GM12878 (cell line): ENCODE data around the gene CNOT2. TPM values are rescaled to one million over a fixed set of nuclear protein-coding genes. Genes with fewer than 3 reads are reported as not detected.

ENCODE experiments used
- ATAC-seq: fragments of 200-7000 bp; cut with Tn5 transposase; 3 replicates; pipeline ENCODE4 v1.9.1; 2020; ENCODE audit warnings: mild to moderate bottlenecking, moderate library complexity
- BruUV-seq: library from RNA; stranded (reverse); fragments of 400-500 nt; replicated peaks from 2 replicates; lab custom pipeline; 2021; lab: Mats Ljungman, UMichigan
- CTCF ChIA-PET: fragments of 300-600 bp; sonication (Branson Sonifier 250); formaldehyde crosslinking; extraction: SDS; loops from one replicate; lab custom pipeline; 2021; ENCODE audit warnings: inconsistent platforms; lab: Yijun Ruan, JAX
- POLR2A ChIA-PET: fragments of 350-600 bp; formaldehyde crosslinking; extraction: SDS; loops from one replicate; lab custom pipeline; 2021; ENCODE audit warnings: inconsistent platforms; lab: Charles Lee
- RAD21 ChIA-PET: fragments of 300-600 bp; sonication (Branson Sonifier 250); formaldehyde crosslinking; loops from one replicate; lab custom pipeline; 2023; ENCODE audit warnings: antibody characterized with exemption; ENCODE audit not compliant: unreplicated experiment; lab: Charles Lee
- SMC1A ChIA-PET: fragments of 300-600 bp; sonication (Branson Sonifier 250); formaldehyde crosslinking; loops from one replicate; lab custom pipeline; 2023; ENCODE audit not compliant: unreplicated experiment, uncharacterized antibody; lab: Charles Lee
- DNase-seq: peaks from one replicate; pipeline ENCODE4 v3.0.0-alpha.2; 2011; ENCODE audit warnings: low read depth, low spot score
- FAIRE-seq: peaks from 3 replicates; lab custom pipeline; 2011; peaks lifted over from hg19 to GRCh38; lab: Jason Lieb, UNC
- H2AFZ ChIP-seq: 2 replicates; pipeline ENCODE4 v1.6.0; 2011; ENCODE audit warnings: low read depth, low read length, control low read depth; ENCODE audit not compliant: control insufficient read depth
- H3K27ac ChIP-seq: 2 replicates; pipeline ENCODE4 v1.5.1; 2011; ENCODE audit warnings: control low read depth; ENCODE audit not compliant: control insufficient read depth, insufficient read depth
- H3K27me3 ChIP-seq, 2 experiments: replicated peaks in 1 of 2; 2 replicates each; pipeline versions ENCODE4 v1.6.0 to v1.6.1; 2011; ENCODE audit warnings: low read length in 1 of 2; ENCODE audit not compliant: control insufficient read depth in 2 of 2, insufficient read depth in 2 of 2
- H3K36me3 ChIP-seq, 2 experiments: 2 replicates each; pipeline ENCODE4 v1.5.1; 2011; ENCODE audit warnings: low read length in 1 of 2; ENCODE audit not compliant: control insufficient read depth in 2 of 2, insufficient read depth in 2 of 2
- H3K4me1 ChIP-seq: 2 replicates; pipeline ENCODE4 v1.6.1; 2011; ENCODE audit warnings: mild to moderate bottlenecking, low read length, moderate library complexity, mixed read lengths; ENCODE audit not compliant: control insufficient read depth, insufficient read depth
- H3K4me2 ChIP-seq: 2 replicates; pipeline ENCODE4 v1.6.0; 2011; ENCODE audit warnings: control low read depth; ENCODE audit not compliant: control insufficient read depth, insufficient read depth
- H3K4me3 ChIP-seq: fragments of 200-600 bp; sonication (generic); 2 replicates; pipeline ENCODE4 v1.5.1; 2016
- H3K79me2 ChIP-seq: 2 replicates; pipeline ENCODE4 v1.6.0; 2011; ENCODE audit warnings: low read length; ENCODE audit not compliant: control insufficient read depth, insufficient read depth
- H3K9ac ChIP-seq: 2 replicates; pipeline ENCODE4 v1.8.0; 2011; ENCODE audit warnings: low read length, control low read depth, mixed read lengths; ENCODE audit not compliant: control insufficient read depth, insufficient read depth
- H3K9me3 ChIP-seq: replicated peaks from 3 replicates; pipeline ENCODE4 v1.5.1; 2011; ENCODE audit warnings: mild to moderate bottlenecking, low read length; ENCODE audit not compliant: control insufficient read depth, insufficient read depth
- H4K20me1 ChIP-seq: 2 replicates; pipeline ENCODE4 v1.6.0; 2011; ENCODE audit not compliant: control insufficient read depth, insufficient read depth
- BRCA1 ChIP-seq: IDR thresholded peaks from 2 replicates; pipeline ENCODE4 v1.6.1; 2011; ENCODE audit warnings: low read depth, low read length, improper control_type of control experiment
- CBFB ChIP-seq: IDR thresholded peaks from 2 replicates; pipeline ENCODE4 v1.6.1; 2016; ENCODE audit warnings: antibody characterized with exemption, low read depth
- HDAC2 ChIP-seq: fragments of 200-600 bp; sonication (generic); IDR thresholded peaks from 2 replicates; pipeline ENCODE4 v1.6.1; 2017
- PML ChIP-seq: IDR thresholded peaks from 2 replicates; pipeline ENCODE4 v1.6.1; 2012; ENCODE audit warnings: low read length, inconsistent platforms
- SMAD5 ChIP-seq: IDR thresholded peaks from 2 replicates; pipeline ENCODE4 v1.6.1; 2016; ENCODE audit warnings: antibody characterized with exemption, low read depth
- SMARCA5 ChIP-seq: fragments of 450-650 bp; IDR thresholded peaks from 2 replicates; pipeline ENCODE4 v1.6.1; 2017; ENCODE audit warnings: mild to moderate bottlenecking
- SREBF1 ChIP-seq: IDR thresholded peaks from 2 replicates; pipeline ENCODE4 v1.6.1; 2012; ENCODE audit warnings: mild to moderate bottlenecking, low read length
- SREBF2 ChIP-seq: IDR thresholded peaks from 2 replicates; pipeline ENCODE4 v1.6.1; 2012; ENCODE audit warnings: mild to moderate bottlenecking, low read length
- WRNIP1 ChIP-seq: IDR thresholded peaks from 2 replicates; pipeline ENCODE4 v1.6.1; 2011; ENCODE audit warnings: low read depth, low read length, improper control_type of control experiment, borderline replicate concordance
- ZNF207 ChIP-seq: fragments of 450-650 bp; IDR thresholded peaks from 2 replicates; pipeline ENCODE4 v1.6.1; 2014; ENCODE audit warnings: antibody characterized with exemption, mild to moderate bottlenecking, borderline replicate concordance
- in situ Hi-C: fragments of 300-500 bp; cut with MboI; formaldehyde crosslinking; loops from 9 replicates; pipeline ENCODE4 v1.14.3; 2018; ENCODE audit warnings: mixed read lengths
- intact Hi-C: fragments of 100-400 bp; cut with micrococcal nuclease; formaldehyde crosslinking; loops from one replicate; pipeline ENCODE4 v1.14.2; 2022; ENCODE audit not compliant: unreplicated experiment
- polyA plus RNA-seq, 11 experiments: library from polyadenylated mRNA; depleted of rRNA in 4 of 11; unstranded in 6 of 11; stranded (reverse) in 5 of 11; fragments of >200 nt; fragmentation: Nextera tagmentation in 4 of 11; fragmentation: Illumina TruSeq in 1 of 11; extraction: Ambion mirVana in 4 of 11; extraction: Trizol in 1 of 11; gene quantifications; 1 replicate in 1 of 11; 2 replicates in 10 of 11; pipeline versions ENCODE4 v1.2.1 to v1.2.3, GENCODE V29; 2011 to 2016; ENCODE audit warnings: inconsistent platforms in 2 of 11, missing spikeins in 2 of 11, low read depth in 1 of 11
- total RNA-seq, 4 experiments: library from RNA; depleted of rRNA in 3 of 4; stranded (reverse); fragments of >200 nt in 3 of 4; fragmentation: Illumina TruSeq in 1 of 4; extraction: Trizol in 1 of 4; gene quantifications; 2 replicates each; pipeline versions ENCODE4 v1.2.1 to v1.2.3, GENCODE V29; 2013 to 2021
- TF ChIP-seq, protein P1 (sequence below): IDR thresholded peaks from 2 replicates; pipeline ENCODE4 v1.6.1; 2011; ENCODE audit warnings: borderline replicate concordance, low read depth, mild to moderate bottlenecking, moderate library complexity, mixed read lengths, low read length; ENCODE audit not compliant: insufficient read depth; ENCODE audit errors: extremely low read length

CNOT2 gene
- total and polyA plus RNA-seq, 10 of the 15 experiments (the other 5 are each of a cell fraction or from before 2014, with no cell fraction given): 37.9 to 127 (median 82.4) TPM

DNA sequence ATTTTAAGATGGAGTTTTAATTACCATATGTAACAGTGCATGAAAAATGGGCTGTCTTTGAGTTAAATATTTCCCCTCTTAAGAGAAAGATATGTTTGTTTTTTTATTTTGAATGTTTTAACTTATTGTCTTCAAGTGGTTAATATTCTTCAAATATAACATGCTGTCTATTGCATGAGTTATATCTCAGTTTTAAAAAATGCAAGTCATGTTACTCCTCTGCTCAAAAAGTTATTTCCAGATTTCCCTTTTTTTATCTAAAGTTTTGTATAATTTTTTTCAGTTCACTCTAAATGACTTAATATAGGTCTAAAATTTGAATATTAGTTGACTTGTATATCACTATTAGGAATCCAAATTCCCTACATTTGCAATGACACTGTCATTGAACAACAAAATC is 117.0 kb downstream of the CNOT2 start:
- ChIA-PET SMC1A (no interaction called here), POLR2A (no interaction called here), RAD21 (no interaction called here), CTCF (no interaction called here)
- Histone ChIP-seq H3K9me3 (no peaks in the 10 kb centered on the region), H4K20me1 (no peaks in the 10 kb centered on the region), H3K9ac (no peak overlapping the region), H3K36me3 (no peaks in the 10 kb centered on the region), H2AFZ (no peak overlapping the region), H3K27ac (no peak overlapping the region), H3K4me2 (no peak overlapping the region), H3K27me3 (peaks cover 0 to 7% of the 10 kb centered on the region in 2 experiments; a peak in 2 of 4 replicates), H3K79me2 (no peaks in the 10 kb centered on the region), H3K4me3 (no peak overlapping the region), H3K4me1 (peaks cover 6% of the 10 kb centered on the region)
- FAIRE-seq (no peak), DNase-seq (no peak), ATAC-seq (no peak)
- TF ChIP-seq, protein P1, sequence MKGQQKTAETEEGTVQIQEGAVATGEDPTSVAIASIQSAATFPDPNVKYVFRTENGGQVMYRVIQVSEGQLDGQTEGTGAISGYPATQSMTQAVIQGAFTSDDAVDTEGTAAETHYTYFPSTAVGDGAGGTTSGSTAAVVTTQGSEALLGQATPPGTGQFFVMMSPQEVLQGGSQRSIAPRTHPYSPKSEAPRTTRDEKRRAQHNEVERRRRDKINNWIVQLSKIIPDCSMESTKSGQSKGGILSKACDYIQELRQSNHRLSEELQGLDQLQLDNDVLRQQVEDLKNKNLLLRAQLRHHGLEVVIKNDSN: no peak
- no peak for TF ChIP-seq SREBF2
- TF ChIP-seq ZNF207: no peak
- TF ChIP-seq CBFB: no peak
- no peak for TF ChIP-seq SREBF1
- TF ChIP-seq WRNIP1: no peak
- TF ChIP-seq PML: no peak
- TF ChIP-seq SMAD5: no peak
- TF ChIP-seq SMARCA5: no peak
- TF ChIP-seq HDAC2: no peak
- TF ChIP-seq BRCA1: no peak
- intact Hi-C loops (no loop called here), in situ Hi-C loops (no loop called here)
- no TSS peak for BruUV-seq
